Measurements from ENCODE around the gene WDFY2.

WDFY2 gene

GRCh38 chr13:51745243-51745642 is 161.0 kb downstream of the WDFY2 start:
- no peak for DNase-seq

DNA sequence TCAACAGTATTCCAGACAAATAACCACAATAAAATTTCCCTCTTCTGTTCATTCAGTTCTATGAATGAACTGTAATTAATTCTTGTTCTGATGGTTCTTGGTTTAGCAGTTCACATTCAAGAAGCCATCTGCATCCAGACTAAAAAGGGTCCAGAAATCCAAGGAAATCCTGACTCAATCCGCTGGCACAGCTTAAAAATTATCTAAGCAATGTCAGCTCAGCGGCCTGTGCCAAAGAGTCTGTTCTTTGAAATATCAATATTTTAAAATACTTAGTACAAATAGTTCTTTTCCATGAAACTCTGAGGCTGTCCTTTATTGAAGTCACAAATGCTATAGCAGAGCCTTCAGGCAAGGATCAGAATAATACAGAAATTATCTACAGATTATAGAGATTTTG is 162.5 kb downstream of the WDFY2 start:
- no peak for DNase-seq

GRCh38 chr13:51747438-51748434 is 163.5 kb downstream of the WDFY2 start:
- DNase-seq = no peak

DNA sequence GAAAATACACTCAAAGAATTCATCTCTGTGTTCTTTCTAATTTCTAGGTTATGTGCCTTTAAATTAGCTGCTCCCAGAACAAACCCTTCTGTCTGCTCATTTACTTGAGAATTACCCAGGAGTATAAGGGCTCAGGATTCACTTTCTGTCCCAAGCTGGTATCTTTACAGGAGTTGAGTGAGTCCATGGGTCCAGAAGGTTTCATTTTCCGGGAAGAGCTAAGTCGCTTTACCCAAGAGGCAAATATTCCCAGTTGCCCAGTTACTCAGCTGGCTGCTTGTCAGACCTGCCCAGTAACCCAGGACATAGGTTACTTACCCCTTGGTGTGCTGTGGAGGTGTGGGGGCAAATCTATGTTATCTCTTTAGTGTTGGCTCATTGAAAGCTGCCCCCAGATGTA is 172.4 kb downstream of the WDFY2 start:
- no peak for DNase-seq

- DNase-seq = no peak
These were observed 174.4 kb downstream of the WDFY2 start for GRCh38 chr13:51758691-51759090.

DNA sequence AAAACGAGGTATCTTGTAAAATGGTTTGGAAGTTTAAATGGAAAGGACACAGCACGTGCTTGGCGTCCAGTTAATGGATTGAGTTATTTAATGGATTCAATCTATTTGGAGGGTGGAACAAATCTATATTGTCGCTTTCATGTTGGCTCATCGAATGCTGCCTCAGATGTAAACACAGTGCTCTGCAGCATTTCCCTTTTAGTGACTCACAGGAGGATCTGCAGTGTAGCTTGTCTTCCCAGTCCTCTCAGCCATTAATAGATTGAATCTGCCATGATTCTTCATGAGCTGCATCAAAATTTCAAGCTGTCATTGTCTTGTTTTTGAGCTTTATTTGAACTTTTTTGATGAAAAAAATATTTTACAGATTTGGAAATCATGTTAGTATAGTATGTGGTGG is 175.0 kb downstream of the WDFY2 start:
- no peak for DNase-seq

- no peak for DNase-seq
These were observed 176.3 kb downstream of the WDFY2 start for GRCh38 chr13:51760592-51760991.

DNA sequence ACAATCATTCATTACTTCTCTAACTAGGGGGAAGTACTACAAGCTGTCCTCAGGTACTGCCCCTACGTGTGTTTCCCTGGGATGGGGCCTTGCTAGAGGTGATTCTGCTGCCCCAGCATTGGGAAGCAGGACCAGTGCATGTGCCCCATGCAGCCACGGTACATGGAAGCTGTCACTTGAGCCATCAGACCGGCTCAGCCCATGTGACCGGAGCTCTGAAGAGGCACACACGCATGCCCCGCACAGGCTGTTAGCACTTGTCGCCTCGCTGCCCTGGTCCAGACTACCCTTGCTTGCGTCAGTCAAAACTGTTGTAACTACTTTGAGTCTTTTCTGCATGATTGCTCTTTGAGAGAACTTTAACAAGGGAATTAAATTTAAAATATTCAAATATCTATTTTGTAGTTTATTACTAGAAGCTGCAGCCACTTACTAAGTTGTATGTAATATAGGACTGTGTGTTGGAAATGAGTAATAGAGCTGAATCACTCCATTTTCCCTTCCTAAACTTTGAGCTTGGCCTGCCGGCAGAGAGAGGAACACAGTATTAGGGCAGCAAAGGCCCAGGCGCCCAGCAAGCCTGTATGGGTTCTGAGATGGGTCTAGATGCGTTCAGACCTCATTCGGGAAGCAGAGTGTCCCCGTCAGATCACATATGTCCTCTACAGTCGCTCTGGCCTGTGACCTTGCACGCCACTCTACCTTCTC is 177.5 kb downstream of the WDFY2 start:
- no peak for DNase-seq

GRCh38 chr13:51763486-51763885 is 179.2 kb downstream of the WDFY2 start:
- no peak for DNase-seq

GRCh38 chr13:51764184-51765141 is 180.2 kb downstream of the WDFY2 start:
- DNase-seq = no peak

- no peak for DNase-seq
These were observed 180.9 kb downstream of the WDFY2 start for GRCh38 chr13:51765142-51765515.

GRCh38 chr13:51767100-51767499 is 182.8 kb downstream of the WDFY2 start:
- no peak for DNase-seq

- DNase-seq = no peak
These were observed 184.2 kb downstream of the WDFY2 start for GRCh38 chr13:51768378-51768921.

DNA sequence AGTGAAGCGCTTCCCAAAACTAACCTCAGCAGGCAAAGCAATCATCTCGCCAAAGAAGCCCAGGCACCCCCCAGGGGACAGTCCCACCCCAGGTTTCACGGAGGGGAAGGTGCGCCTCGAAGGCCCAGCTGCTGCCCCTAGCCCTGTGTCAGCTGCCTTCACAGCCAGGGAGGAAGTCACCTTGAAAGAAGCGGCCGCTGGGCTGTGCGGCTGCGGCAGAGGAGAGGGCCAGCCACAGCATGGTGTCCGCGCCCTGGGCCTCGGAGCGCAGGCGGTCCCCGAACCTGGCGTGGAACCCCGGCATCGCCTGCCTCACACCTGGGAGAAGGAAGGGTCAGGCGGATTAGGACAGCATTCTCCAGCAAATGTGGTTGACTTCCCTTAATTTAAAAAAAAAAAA is 184.7 kb downstream of the WDFY2 start:
- no peak for DNase-seq

- no peak for DNase-seq
These were observed 185.3 kb downstream of the WDFY2 start for GRCh38 chr13:51769455-51770127.

- DNase-seq = no peak
These were observed 185.9 kb downstream of the WDFY2 start for GRCh38 chr13:51770160-51770559.

- DNase-seq = no peak
These were observed 186.6 kb downstream of the WDFY2 start for GRCh38 chr13:51770681-51771417.

DNA sequence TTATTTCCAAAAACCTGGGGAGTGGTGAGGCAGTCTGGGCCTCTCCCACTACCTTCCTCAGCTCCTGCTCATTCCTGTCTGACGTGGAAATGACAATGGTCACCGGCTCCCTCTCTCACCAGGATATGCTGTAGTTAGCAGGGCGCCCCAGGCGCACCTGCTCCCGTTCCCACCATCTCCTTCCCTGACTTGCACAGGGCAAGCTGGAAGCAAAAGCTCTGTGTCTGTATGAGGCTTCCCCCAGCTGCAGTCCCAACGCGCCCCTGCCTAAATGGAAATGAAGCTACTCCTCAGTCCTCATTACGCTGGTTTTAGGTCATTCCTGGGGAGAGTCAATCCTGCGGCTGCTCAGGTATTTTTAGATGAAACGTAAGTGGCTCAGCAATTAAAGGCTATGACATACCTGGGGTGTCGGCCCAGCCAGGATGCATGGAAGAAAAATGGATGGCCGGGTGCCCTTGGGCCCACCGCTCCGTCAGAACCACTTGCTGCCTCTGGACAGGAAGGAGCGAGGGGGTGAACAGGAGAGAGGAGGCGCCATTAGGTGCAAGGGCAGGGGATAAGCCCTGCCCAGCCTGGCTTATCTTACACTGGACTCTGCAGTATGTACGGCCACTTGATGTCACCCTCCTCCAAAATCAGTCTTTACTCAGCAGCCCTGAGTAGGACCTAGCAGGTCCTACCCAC is 187.3 kb downstream of the WDFY2 start:
- DNase-seq = no peak

- DNase-seq = no peak
These were observed 187.8 kb downstream of the WDFY2 start for GRCh38 chr13:51772105-51772455.

DNA sequence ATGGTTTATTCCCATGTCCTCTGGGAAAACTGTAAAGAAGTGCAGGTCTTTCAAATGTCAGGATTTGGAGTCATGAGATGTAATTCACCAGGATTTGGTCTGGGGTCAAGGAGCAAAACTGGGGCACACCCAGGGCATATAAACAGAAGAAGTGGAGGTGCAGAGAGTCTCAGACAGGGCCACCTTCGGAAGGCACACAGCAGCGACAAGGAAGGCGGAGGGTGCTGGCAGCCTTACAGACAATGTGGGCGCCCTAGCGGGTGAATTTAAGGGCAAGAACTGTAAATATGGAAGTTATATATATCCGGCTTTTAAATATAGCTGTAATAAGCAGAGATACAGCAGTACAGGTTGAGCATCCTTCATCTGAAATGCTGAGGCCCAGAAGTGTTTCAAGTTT is 188.5 kb downstream of the WDFY2 start:
- DNase-seq = no peak

GRCh38 chr13:51773515-51773914 is 189.3 kb downstream of the WDFY2 start:
- DNase-seq = no peak
